ENCODE data around the gene SPINK4. TPM values are rescaled to one million over a fixed set of nuclear protein-coding genes. Genes with fewer than 3 reads are reported as not detected.

The SPINK4 gene
- total and polyA plus RNA-seq, 5 donors from 2014 or later, result not detected

DNA sequence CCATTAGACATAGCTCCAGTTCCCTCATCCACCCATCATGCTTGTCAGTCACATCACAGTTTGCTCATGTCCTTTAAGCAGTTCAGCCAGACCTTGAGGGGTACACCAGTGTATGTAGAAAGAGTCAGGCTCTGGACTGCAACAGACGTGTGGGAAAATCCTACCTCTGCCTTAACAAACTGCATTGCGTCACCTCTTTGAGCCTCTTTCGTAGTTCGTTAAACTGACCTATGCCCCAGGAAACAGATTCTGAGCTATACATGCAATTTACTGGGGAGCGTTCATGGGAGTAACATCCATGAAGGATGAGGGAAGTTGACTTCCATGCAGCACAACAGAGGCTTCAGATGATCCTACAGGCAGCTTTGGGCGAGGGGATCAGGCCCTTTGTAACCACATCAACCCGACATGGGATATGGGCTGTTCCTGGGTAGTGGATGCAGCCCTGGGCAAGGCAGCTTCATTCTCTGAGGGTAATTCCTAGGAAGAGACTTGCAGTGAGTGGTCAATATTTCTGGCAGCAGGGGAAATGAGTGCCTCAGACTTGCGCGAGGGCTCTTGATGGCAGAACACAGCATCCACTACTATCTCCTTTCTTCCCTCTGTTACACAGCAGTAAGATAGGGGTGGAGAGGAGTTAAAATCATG is 4.3 kb downstream of the SPINK4 start:
- Histone ChIP-seq H3K27me3 (ENCODE audit: control insufficient read depth, insufficient read depth, low read length) (no peaks in the 10 kb centered on the region), H3K4me1 (ENCODE audit: control insufficient read depth, insufficient read depth, low read length, poor library complexity, severe bottlenecking) (no peaks in the 10 kb centered on the region), H3K4me3 (ENCODE audit: low read depth, low read length) (no peak overlapping the region), H3K9me3 (ENCODE audit: control insufficient read depth in 2 of 2, low read length in 2 of 2) (no peaks in the 10 kb centered on the region), H3K36me3 (ENCODE audit: control insufficient read depth, insufficient read depth, low read length) (no peaks in the 10 kb centered on the region), H3K27ac (ENCODE audit: insufficient read depth, low read length, poor library complexity, severe bottlenecking) (no peak overlapping the region)
- Mint-ChIP-seq H3K36me3 (peaks cover 16% of the 10 kb centered on the region), H3K4me1 (peaks cover 0 to 2% (median 0%) of the 10 kb centered on the region in 4 donors), H3K9me3 (no peaks in the 10 kb centered on the region), H3K27ac (no peak overlapping the region), H3K27me3 (no peaks in the 10 kb centered on the region), H3K4me3 (no peak overlapping the region)
- ATAC-seq (ENCODE audit: low read depth in 2 of 2) (no peak), DNase-seq (no peak)

DNA sequence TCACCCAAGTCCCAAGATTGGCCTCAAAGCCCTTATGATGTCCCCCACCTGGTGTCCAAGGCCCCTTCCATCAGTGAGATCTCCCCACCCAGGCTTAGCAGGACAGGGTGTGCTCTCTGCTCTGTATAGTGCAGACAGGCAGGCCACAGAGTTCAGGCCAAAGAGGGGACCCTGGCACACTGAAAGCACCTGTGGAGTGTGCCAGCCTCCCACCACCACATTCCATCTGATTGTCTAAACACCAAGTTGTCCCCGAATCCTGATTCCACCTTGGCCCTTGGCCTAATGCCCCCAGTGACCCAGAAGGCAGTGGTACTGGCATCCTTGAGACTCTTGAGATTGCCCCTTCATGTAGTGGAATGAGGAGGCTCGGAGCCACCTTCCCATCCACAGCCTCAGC is 5.4 kb downstream of the SPINK4 start:
- Mint-ChIP-seq H3K27ac (no peak overlapping the region), H3K36me3 (peaks cover 24% of the 10 kb centered on the region), H3K9me3 (no peaks in the 10 kb centered on the region), H3K4me3 (no peak overlapping the region), H3K4me1 (no peaks in the 10 kb centered on the region), H3K27me3 (no peaks in the 10 kb centered on the region)
- Histone ChIP-seq H3K27me3 (ENCODE audit: control insufficient read depth, insufficient read depth, low read length) (no peaks in the 10 kb centered on the region), H3K9me3 (ENCODE audit: control insufficient read depth in 2 of 2, low read length in 2 of 2) (no peaks in the 10 kb centered on the region), H3K27ac (ENCODE audit: insufficient read depth, low read length, poor library complexity, severe bottlenecking) (no peak overlapping the region), H3K36me3 (ENCODE audit: control insufficient read depth, insufficient read depth, low read length) (no peaks in the 10 kb centered on the region), H3K4me3 (ENCODE audit: low read depth, low read length) (no peak overlapping the region), H3K4me1 (ENCODE audit: control insufficient read depth, insufficient read depth, low read length, poor library complexity, severe bottlenecking) (no peaks in the 10 kb centered on the region)
- ATAC-seq (ENCODE audit: low read depth in 2 of 2) (no peak), DNase-seq (no peak)

DNA sequence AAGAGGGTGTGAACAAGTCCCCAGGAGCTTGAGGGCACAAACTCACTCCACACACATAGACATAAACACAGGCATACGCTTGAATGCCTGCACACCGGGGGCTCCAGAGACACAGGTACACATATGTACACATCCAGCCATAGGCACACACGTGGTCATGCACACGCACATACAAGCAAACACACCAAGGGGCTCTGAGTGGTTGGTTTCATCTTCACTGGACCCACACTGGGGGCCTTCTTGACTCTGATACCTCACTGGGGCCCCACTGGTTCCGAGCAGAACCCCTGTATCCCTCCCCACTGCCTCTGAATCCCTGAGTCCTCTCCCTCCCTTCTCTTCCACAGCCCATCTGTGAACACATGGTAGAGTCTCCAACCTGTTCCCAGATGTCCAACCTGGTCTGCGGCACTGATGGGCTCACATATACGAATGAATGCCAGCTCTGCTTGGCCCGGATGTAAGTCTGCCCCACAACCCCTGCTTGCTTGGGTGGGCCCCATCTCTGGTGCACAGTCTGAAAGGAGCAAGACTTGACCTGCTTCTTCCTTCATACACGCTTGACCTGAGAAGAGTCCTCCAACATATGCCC is 6.4 kb downstream of the SPINK4 start:
- no peaks in the 10 kb centered on the region for H3K9me3 Mint-ChIP-seq
- H3K27ac ChIP-seq (ENCODE audit: insufficient read depth, low read length, poor library complexity, severe bottlenecking), result no peak overlapping the region
- H3K4me3 Mint-ChIP-seq, result no peak overlapping the region
- peak overlapping the region in 1 of 3 donors; percentile 69 for H3K27ac Mint-ChIP-seq
- no peaks in the 10 kb centered on the region for H3K9me3 ChIP-seq (ENCODE audit: control insufficient read depth in 2 of 2, low read length in 2 of 2)
- no peak for ATAC-seq (ENCODE audit: low read depth in 2 of 2)
- H3K4me1 ChIP-seq (ENCODE audit: control insufficient read depth, insufficient read depth, low read length, poor library complexity, severe bottlenecking), result no peaks in the 10 kb centered on the region
- no peak overlapping the region for H3K4me3 ChIP-seq (ENCODE audit: low read depth, low read length)
- H3K4me1 Mint-ChIP-seq, result no peaks in the 10 kb centered on the region
- peaks cover 4% of the 10 kb centered on the region for H3K36me3 ChIP-seq (ENCODE audit: control insufficient read depth, insufficient read depth, low read length)
- H3K36me3 Mint-ChIP-seq, result peaks cover 27% of the 10 kb centered on the region
- no peaks in the 10 kb centered on the region for H3K27me3 ChIP-seq (ENCODE audit: control insufficient read depth, insufficient read depth, low read length)
- no peaks in the 10 kb centered on the region for H3K27me3 Mint-ChIP-seq
- DNase-seq, result no peak

DNA sequence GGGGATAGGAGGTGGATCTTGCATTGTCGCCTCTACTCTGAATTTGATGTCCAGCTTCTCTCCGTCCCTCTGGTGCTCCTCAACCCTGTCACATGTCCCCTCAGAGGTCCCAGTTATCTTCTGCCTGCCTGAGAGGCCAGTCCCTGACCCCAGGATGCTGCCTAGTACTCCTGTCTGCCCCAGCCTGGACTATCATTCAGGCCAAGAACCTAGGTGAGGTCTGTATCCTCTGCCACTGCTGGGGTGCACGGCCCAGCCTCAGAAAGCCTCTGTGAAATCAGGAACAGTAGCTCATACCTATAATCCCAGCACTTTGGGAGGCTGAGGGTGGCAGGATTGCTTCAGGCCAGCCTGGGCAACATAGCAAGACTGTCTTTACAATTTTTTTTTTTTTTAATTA is 8.6 kb downstream of the SPINK4 start:
- Mint-ChIP-seq H3K36me3 (peaks cover 37% of the 10 kb centered on the region), H3K4me1 (peaks cover 0 to 8% (median 0%) of the 10 kb centered on the region in 4 donors), H3K27ac (no peak overlapping the region), H3K27me3 (no peaks in the 10 kb centered on the region), H3K9me3 (no peaks in the 10 kb centered on the region), H3K4me3 (no peak overlapping the region)
- no peak for ATAC-seq (ENCODE audit: low read depth in 2 of 2)
- Histone ChIP-seq H3K27me3 (ENCODE audit: control insufficient read depth, insufficient read depth, low read length) (no peaks in the 10 kb centered on the region), H3K36me3 (ENCODE audit: control insufficient read depth, insufficient read depth, low read length) (peaks cover 16% of the 10 kb centered on the region), H3K4me1 (ENCODE audit: control insufficient read depth, insufficient read depth, low read length, poor library complexity, severe bottlenecking) (no peaks in the 10 kb centered on the region), H3K4me3 (ENCODE audit: low read depth, low read length) (no peak overlapping the region), H3K27ac (ENCODE audit: insufficient read depth, low read length, poor library complexity, severe bottlenecking) (no peak overlapping the region), H3K9me3 (ENCODE audit: control insufficient read depth in 2 of 2, low read length in 2 of 2) (no peaks in the 10 kb centered on the region)
- DNase-seq, result no peak

DNA sequence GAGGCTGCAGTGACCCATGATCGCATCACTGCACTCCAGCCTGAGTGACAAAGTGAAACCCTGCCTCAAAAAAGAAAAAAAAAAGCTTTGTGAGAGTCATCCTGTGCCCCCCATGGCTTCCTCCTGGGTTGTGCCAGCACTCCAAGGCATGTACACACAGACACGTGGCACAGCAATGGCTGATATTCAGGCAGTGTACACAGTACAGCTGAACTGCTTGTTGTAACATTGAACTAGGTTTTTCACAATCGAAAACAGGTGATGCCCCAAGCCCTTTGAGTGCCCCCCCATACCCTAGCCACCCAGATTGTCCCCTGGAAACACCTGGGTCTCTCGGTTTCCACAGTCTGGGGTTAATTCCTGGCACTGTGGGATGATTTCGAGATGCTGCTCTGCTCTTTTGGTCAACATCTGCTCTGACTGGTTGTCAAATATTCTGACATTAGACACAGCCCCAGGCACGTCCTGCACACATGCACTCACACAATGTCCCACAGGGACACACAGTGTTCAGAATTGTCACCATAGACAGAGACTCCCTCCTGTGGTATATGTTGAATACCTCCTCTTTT is 9.2 kb downstream of the SPINK4 start:
- no peaks in the 10 kb centered on the region for H3K9me3 ChIP-seq (ENCODE audit: control insufficient read depth in 2 of 2, low read length in 2 of 2)
- peaks cover 20% of the 10 kb centered on the region for H3K36me3 ChIP-seq (ENCODE audit: control insufficient read depth, insufficient read depth, low read length)
- H3K27ac Mint-ChIP-seq, result peak overlapping the region in 1 of 3 donors; percentile 22
- H3K36me3 Mint-ChIP-seq, result peaks cover 37% of the 10 kb centered on the region
- no peak overlapping the region for H3K4me3 ChIP-seq (ENCODE audit: low read depth, low read length)
- no peak for ATAC-seq (ENCODE audit: low read depth in 2 of 2)
- H3K4me1 Mint-ChIP-seq, result peaks cover 0 to 8% (median 0%) of the 10 kb centered on the region in 4 donors
- H3K4me1 ChIP-seq (ENCODE audit: control insufficient read depth, insufficient read depth, low read length, poor library complexity, severe bottlenecking), result no peaks in the 10 kb centered on the region
- no peak for DNase-seq
- H3K27me3 Mint-ChIP-seq, result no peaks in the 10 kb centered on the region
- no peak overlapping the region for H3K4me3 Mint-ChIP-seq
- H3K27ac ChIP-seq (ENCODE audit: insufficient read depth, low read length, poor library complexity, severe bottlenecking), result no peak overlapping the region
- no peaks in the 10 kb centered on the region for H3K9me3 Mint-ChIP-seq
- H3K27me3 ChIP-seq (ENCODE audit: control insufficient read depth, insufficient read depth, low read length), result no peaks in the 10 kb centered on the region

DNA sequence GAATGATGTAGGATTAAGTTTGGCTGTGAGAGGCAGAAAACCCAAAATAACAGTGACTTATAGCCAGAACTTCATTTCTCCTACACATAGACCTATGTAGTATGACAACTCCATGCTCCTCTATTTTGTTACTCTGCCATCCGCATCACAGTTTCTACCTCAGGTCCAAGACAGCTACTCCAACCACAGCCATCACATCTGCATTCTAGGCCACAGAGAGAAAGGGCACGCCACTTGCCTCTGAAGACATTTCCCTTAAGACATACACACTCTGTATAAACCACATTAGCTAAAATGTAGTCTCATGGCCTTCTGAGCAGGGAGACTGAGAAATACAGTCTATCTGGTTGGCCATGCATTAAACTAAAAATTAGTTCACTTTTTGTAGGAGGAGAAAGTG is 10.0 kb downstream of the SPINK4 start:
- Histone ChIP-seq H3K36me3 (ENCODE audit: control insufficient read depth, insufficient read depth, low read length) (peaks cover 28% of the 10 kb centered on the region), H3K4me1 (ENCODE audit: control insufficient read depth, insufficient read depth, low read length, poor library complexity, severe bottlenecking) (no peaks in the 10 kb centered on the region), H3K27me3 (ENCODE audit: control insufficient read depth, insufficient read depth, low read length) (no peaks in the 10 kb centered on the region), H3K4me3 (ENCODE audit: low read depth, low read length) (no peak overlapping the region), H3K9me3 (ENCODE audit: control insufficient read depth in 2 of 2, low read length in 2 of 2) (no peaks in the 10 kb centered on the region), H3K27ac (ENCODE audit: insufficient read depth, low read length, poor library complexity, severe bottlenecking) (no peak overlapping the region)
- Mint-ChIP-seq H3K36me3 (peaks cover 44% of the 10 kb centered on the region), H3K4me3 (no peak overlapping the region), H3K27me3 (no peaks in the 10 kb centered on the region), H3K9me3 (no peaks in the 10 kb centered on the region), H3K4me1 (peaks cover 0 to 8% (median 0%) of the 10 kb centered on the region in 4 donors), H3K27ac (peak overlapping the region; percentile 20 to 35 (median 22))
- no peak for DNase-seq
- ATAC-seq (ENCODE audit: low read depth in 2 of 2), result no peak

DNA sequence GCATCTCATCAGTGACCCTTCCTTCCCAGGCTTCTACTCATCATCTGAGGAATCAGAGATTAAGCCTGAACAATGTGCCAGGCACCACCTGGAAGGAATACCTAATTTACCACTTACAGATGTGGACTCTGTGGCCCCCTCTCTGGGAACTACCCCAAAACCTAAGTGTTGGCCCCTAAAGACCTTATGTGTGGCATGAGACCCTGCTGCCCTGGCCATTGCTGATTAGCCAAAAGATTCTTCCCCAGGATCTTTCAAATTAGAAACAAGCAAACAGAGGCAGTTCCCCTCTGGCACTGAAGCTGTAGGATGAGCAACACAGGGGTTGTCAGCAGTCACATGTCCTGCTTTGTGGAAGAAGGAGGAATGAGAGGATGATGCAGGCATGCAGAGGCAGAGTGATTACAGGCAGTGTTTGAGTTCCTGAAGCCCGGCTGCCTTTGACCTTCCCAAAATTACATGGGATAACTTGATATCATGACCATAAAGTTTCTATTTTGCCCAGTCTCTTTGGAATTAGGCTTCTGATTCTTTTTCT is 10.6 kb downstream of the SPINK4 start:
- Histone ChIP-seq H3K9me3 (ENCODE audit: control insufficient read depth in 2 of 2, low read length in 2 of 2) (no peaks in the 10 kb centered on the region), H3K27me3 (ENCODE audit: control insufficient read depth, insufficient read depth, low read length) (no peaks in the 10 kb centered on the region), H3K4me3 (ENCODE audit: low read depth, low read length) (no peak overlapping the region), H3K27ac (ENCODE audit: insufficient read depth, low read length, poor library complexity, severe bottlenecking) (peak overlapping the region; percentile 1), H3K4me1 (ENCODE audit: control insufficient read depth, insufficient read depth, low read length, poor library complexity, severe bottlenecking) (no peaks in the 10 kb centered on the region), H3K36me3 (ENCODE audit: control insufficient read depth, insufficient read depth, low read length) (peaks cover 33% of the 10 kb centered on the region)
- no peaks in the 10 kb centered on the region for H3K9me3 Mint-ChIP-seq
- ATAC-seq (ENCODE audit: low read depth in 2 of 2) (no peak), DNase-seq (no peak)
- no peak overlapping the region for H3K4me3 Mint-ChIP-seq
- peaks cover 0 to 8% (median 0%) of the 10 kb centered on the region in 4 donors for H3K4me1 Mint-ChIP-seq
- H3K27ac Mint-ChIP-seq, result peak overlapping the region in 1 of 3 donors; percentile 22
- H3K27me3 Mint-ChIP-seq, result no peaks in the 10 kb centered on the region
- H3K36me3 Mint-ChIP-seq, result peaks cover 45% of the 10 kb centered on the region

Measured in CD4-positive, CD25-positive, alpha-beta regulatory T cell (primary cell).